ENCODE results near the gene LRMDA. TPM values are rescaled to one million over a fixed set of nuclear protein-coding genes. Genes with fewer than 3 reads are reported as not detected.

The LRMDA gene
- total RNA-seq, 1 donor from 2014 or later: 19.4 TPM

DNA sequence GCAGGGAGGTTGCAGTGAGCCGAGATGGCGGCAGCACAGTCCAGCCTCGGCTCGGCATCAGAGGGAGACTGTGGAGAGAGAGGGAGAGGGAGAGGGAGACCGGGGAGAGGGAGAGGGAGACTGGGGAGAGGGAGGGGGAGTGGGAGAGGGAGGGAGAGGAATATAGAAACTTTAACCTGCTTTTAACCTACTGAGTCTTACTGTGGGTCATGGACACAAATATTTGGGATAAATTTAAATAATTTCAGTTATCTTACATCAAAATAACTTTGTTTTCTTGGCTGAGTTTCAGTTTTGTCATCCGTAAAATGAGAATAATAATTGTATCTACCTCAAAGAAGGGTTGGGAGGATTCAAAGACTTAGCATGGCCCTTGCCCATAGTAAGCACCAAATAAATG is 319.8 kb downstream of the LRMDA start:
- H3K9me3 Mint-ChIP-seq (ENCODE audit: unreplicated experiment): no peaks in the 10 kb centered on the region
- no peak overlapping the region for H3K4me3 Mint-ChIP-seq (ENCODE audit: unreplicated experiment)
- no peaks in the 10 kb centered on the region for H3K27me3 Mint-ChIP-seq (ENCODE audit: unreplicated experiment)
- no peak for DNase-seq (ENCODE audit: low spot score)
- H3K36me3 Mint-ChIP-seq (ENCODE audit: low read depth, unreplicated experiment): no peaks in the 10 kb centered on the region
- H3K27ac Mint-ChIP-seq (ENCODE audit: unreplicated experiment): no peak overlapping the region
- TF ChIP-seq, protein P1, sequence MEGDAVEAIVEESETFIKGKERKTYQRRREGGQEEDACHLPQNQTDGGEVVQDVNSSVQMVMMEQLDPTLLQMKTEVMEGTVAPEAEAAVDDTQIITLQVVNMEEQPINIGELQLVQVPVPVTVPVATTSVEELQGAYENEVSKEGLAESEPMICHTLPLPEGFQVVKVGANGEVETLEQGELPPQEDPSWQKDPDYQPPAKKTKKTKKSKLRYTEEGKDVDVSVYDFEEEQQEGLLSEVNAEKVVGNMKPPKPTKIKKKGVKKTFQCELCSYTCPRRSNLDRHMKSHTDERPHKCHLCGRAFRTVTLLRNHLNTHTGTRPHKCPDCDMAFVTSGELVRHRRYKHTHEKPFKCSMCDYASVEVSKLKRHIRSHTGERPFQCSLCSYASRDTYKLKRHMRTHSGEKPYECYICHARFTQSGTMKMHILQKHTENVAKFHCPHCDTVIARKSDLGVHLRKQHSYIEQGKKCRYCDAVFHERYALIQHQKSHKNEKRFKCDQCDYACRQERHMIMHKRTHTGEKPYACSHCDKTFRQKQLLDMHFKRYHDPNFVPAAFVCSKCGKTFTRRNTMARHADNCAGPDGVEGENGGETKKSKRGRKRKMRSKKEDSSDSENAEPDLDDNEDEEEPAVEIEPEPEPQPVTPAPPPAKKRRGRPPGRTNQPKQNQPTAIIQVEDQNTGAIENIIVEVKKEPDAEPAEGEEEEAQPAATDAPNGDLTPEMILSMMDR (IDR thresholded peaks at IDR 0.05; ENCODE audit: unreplicated experiment): no peak
- H3K4me1 Mint-ChIP-seq (ENCODE audit: unreplicated experiment): no peaks in the 10 kb centered on the region

GRCh38 chr10:75753621-75754020 is 322.2 kb downstream of the LRMDA start:
- H3K27me3 Mint-ChIP-seq (ENCODE audit: unreplicated experiment): no peaks in the 10 kb centered on the region
- H3K4me1 Mint-ChIP-seq (ENCODE audit: unreplicated experiment): no peaks in the 10 kb centered on the region
- no peak overlapping the region for H3K27ac Mint-ChIP-seq (ENCODE audit: unreplicated experiment)
- H3K4me3 Mint-ChIP-seq (ENCODE audit: unreplicated experiment): no peak overlapping the region
- H3K9me3 Mint-ChIP-seq (ENCODE audit: unreplicated experiment): no peaks in the 10 kb centered on the region
- TF ChIP-seq, protein P1 (IDR thresholded peaks at IDR 0.05; ENCODE audit: unreplicated experiment): no peak
- DNase-seq (ENCODE audit: low spot score): no peak
- H3K36me3 Mint-ChIP-seq (ENCODE audit: low read depth, unreplicated experiment): no peaks in the 10 kb centered on the region

DNA sequence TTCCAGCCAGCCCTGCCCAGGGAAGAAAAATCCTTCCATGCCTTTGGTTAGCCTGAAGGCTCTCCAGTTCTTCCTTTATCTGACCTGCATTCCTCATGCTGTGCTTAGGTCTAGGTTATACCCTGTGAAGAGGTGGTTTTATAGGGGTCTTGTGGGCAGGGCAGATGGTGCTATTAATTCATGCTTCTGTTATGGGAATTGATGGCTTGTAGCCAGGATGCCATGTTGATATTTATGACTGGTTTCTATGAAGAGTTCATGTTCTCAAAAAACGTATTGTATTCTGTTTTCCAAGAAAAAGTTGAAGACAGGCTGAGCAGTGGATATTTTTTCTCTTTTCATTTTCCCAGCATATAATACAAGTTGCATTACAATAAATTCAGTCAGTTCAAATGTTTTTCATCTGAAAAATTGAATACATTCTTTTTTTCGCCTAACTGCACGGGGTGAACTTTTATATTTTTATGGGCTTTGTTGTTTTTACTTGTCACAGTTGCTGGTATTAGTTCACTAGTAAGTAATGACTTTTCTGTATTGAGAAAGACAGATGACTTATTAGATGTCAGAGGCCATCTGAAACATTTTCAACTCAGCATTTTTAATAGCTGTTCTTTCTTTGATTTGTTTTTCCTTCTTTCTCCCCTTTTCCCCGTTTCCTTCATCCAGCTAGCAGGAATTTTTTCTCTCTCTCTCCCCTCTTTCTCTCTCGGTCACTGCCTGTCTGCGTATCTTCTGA is 322.8 kb downstream of the LRMDA start:
- no peaks in the 10 kb centered on the region for H3K36me3 Mint-ChIP-seq (ENCODE audit: low read depth, unreplicated experiment)
- TF ChIP-seq, protein P1 (IDR thresholded peaks at IDR 0.05; ENCODE audit: unreplicated experiment): no peak
- H3K27me3 Mint-ChIP-seq (ENCODE audit: unreplicated experiment): no peaks in the 10 kb centered on the region

DNA sequence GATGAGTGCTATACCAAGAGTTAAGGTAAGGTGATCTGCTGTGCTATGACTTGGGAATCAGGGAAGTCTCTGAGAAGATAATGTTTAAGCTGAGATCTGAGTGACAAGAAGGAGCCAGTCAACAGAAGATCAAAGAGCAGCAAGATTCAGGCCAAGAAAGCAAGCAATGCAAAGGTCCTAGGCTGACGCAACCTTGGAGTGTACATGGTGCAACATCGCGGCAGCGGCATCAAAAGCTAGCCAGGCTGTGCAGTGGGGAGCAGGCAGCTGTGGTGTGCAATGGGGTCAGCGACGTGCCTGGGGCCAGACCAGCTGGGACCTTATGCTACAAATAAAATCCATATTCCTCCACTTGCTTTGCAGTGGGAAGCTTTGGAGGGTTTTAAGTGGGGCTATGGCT is 324.1 kb downstream of the LRMDA start:
- no peaks in the 10 kb centered on the region for H3K9me3 Mint-ChIP-seq (ENCODE audit: unreplicated experiment)
- no peak for DNase-seq (ENCODE audit: low spot score)
- no peaks in the 10 kb centered on the region for H3K4me1 Mint-ChIP-seq (ENCODE audit: unreplicated experiment)
- no peaks in the 10 kb centered on the region for H3K36me3 Mint-ChIP-seq (ENCODE audit: low read depth, unreplicated experiment)
- no peak overlapping the region for H3K27ac Mint-ChIP-seq (ENCODE audit: unreplicated experiment)
- no peak overlapping the region for H3K4me3 Mint-ChIP-seq (ENCODE audit: unreplicated experiment)
- TF ChIP-seq, protein P1 (IDR thresholded peaks at IDR 0.05; ENCODE audit: unreplicated experiment): no peak
- H3K27me3 Mint-ChIP-seq (ENCODE audit: unreplicated experiment): no peaks in the 10 kb centered on the region

More for the DNA sequence above, 322.8 kb downstream of the LRMDA start:
- Mint-ChIP-seq H3K4me3 (ENCODE audit: unreplicated experiment) (no peak overlapping the region), H3K27ac (ENCODE audit: unreplicated experiment) (no peak overlapping the region), H3K9me3 (ENCODE audit: unreplicated experiment) (no peaks in the 10 kb centered on the region), H3K4me1 (ENCODE audit: unreplicated experiment) (no peaks in the 10 kb centered on the region)
- DNase-seq (ENCODE audit: low spot score): no peak

GRCh38 chr10:75761289-75761688 is 329.9 kb downstream of the LRMDA start:
- Mint-ChIP-seq H3K4me3 (ENCODE audit: unreplicated experiment) (no peak overlapping the region), H3K27ac (ENCODE audit: unreplicated experiment) (no peak overlapping the region), H3K36me3 (ENCODE audit: low read depth, unreplicated experiment) (no peaks in the 10 kb centered on the region), H3K9me3 (ENCODE audit: unreplicated experiment) (no peaks in the 10 kb centered on the region), H3K27me3 (ENCODE audit: unreplicated experiment) (no peaks in the 10 kb centered on the region), H3K4me1 (ENCODE audit: unreplicated experiment) (no peaks in the 10 kb centered on the region)
- TF ChIP-seq, protein P1 (IDR thresholded peaks at IDR 0.05; ENCODE audit: unreplicated experiment): no peak
- no peak for DNase-seq (ENCODE audit: low spot score)
